GM19455 (cell line): ENCODE measurements around the gene EPHB1.

Experiments used
- ATAC-seq: cut with Tn5 transposase; IDR thresholded peaks from one replicate; pipeline ENCODE4 v1.9.1; 2021; ENCODE audit not compliant: unreplicated experiment

EPHB1 gene

DNA sequence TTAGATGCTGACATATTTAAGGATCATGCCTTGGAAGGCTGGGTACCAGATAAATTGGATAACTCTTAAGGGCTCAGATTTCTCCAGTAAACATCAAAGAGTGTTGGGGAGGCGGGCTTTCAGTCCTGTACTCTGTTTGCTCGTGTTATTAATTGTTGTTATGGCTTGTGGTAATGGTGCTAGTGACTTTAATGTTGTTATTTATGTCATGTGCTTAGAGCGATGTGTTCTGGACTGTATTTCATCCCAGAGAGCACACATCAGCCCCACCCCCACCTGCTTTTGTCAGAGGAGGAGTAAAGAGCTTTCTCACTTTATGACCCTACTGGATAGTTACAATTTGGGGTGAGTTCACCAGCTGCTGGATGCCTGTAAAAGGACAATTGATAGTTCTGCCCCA is 386.3 kb downstream of the EPHB1 start:
- ATAC-seq, result no peak

GRCh38 chr3:135182364-135182998 is 387.4 kb downstream of the EPHB1 start:
- ATAC-seq, result no peak

- ATAC-seq, result no peak
These were observed 395.6 kb downstream of the EPHB1 start for GRCh38 chr3:135190658-135191057.

DNA sequence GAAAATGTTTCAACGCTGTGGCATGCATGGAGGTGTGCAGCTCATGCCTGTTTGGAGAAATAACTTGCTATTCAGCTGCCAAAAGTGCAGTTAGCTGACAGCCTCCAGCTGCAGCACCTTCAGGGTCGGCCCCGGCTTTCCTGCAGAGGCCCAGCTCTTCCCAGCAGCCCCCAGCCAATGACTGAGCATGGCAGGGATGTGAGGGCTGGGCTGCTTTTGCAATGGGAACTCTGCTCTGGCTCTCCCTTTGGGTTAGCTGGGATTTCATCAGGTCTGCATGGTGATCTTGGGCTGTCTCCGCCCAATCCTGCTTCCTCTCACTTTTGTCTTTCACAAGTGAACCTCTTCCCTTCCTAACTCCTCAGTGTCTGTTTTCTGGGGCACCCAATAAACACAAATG is 396.6 kb downstream of the EPHB1 start:
- ATAC-seq, result no peak

GRCh38 chr3:135192929-135193328 is 397.9 kb downstream of the EPHB1 start:
- ATAC-seq, result no peak

DNA sequence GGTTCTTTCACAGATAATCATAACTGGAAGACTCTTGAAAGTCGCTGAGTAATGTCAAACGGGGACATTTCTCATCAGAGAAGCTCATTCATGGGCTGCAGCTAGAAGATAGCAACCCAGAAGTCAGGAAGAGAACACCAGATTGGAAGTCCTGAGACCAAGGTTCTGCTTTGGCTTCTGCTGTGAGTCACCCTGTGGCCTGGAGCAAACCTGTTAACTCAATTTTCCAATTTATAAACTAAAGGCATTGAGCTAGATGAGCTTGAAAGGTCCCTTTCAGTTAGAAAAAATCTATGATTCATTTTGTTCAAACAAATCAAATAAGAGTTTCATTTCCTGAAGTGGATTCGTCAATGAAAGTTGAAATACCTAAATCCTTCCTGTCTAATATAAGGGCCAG is 402.2 kb downstream of the EPHB1 start:
- no peak for ATAC-seq

DNA sequence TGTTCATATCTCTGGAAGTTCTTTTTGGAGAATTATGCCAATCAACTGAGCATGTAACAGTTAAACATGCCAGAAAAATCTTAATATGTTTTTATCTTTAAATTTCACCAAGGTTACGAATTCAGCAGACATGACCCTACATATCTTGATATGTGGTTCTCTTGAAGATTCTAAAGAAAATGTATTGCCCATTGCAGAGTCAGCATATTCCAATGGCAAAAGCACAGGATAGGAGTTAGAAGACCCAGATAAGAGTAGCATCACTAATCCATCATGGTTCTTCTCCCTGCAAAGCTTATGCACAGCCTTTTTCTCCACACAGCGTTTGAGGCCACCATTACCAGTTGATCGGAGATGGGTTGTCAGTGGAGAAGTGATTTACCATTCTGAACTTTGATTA is 402.8 kb downstream of the EPHB1 start:
- ATAC-seq, result no peak

DNA sequence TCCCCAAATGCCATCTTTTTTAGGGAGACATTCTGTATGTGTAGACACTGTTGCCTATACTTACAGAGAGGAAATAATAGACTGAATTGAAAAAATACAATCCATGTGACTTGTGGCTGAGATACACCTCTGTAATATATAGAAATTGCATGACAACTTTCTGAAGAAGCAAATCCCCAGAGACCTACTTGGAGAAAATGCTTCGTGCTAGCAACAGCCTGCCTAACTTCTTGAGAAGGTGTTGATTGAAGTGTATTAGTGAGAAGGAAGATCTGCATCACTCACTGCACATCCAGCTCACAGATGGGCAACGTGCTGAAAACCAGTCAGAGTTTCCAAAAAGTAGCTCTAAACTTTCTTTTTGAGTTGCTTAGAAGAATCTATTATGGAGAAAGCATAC is 404.1 kb downstream of the EPHB1 start:
- no peak for ATAC-seq

DNA sequence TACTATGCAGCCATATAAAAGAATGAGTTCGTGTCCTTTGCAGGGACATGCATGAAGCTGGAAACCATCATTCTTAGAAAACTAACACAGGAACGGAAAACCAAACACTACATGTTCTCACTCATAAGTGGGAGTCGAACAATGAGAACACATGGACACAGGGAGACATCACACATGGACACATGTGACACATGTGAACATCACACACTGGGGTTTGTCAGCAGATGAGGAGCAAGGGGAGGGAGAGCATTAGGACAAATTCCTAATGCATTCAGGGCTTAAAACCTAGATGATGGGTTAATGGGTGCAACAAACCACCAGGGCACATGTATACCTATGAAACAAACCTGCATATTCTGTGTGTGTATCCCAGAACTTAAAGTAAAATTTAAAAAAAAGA is 408.0 kb downstream of the EPHB1 start:
- ATAC-seq, result no peak

DNA sequence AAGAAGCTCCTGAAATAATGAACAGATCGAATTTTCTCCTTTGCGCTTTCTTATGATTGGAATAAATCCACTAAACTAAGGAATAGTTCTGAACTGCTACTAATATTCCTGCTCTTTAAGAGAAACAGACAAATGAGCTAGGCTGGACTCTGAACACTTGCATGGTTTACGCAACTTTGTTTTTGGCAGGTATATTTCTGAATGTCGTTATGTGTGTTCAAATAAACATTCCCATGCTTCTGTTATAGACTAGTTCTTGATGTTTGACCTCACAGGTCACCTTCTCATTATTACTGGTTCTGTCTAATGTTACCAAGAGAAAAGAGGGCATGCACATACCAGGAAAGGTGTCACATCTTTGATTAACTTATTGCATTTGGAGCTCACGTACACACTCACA is 418.2 kb downstream of the EPHB1 start:
- no peak for ATAC-seq

- ATAC-seq, result no peak
These were observed 418.8 kb downstream of the EPHB1 start for GRCh38 chr3:135213822-135214221.

- ATAC-seq, result no peak
These were observed 419.3 kb downstream of the EPHB1 start for GRCh38 chr3:135214400-135214799.

DNA sequence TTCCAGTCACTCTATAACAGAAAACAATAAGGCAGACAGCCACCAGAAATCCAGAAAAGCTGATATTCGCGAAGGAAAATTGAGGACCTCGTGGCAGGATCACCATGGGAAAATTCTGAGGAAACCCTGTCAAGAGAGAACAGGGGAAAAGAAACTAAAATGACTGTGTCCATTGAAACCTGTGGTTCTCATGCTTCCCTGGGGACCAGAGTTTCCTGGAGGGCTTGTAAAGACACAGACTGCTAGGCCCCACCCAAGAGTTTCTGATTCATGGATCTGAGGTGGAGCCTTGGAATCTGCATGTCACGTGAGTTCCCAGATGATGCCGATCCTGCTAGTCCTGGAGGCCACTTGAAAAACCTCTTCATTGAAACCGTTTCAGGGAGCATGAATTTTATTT is 420.5 kb downstream of the EPHB1 start:
- ATAC-seq, result no peak

DNA sequence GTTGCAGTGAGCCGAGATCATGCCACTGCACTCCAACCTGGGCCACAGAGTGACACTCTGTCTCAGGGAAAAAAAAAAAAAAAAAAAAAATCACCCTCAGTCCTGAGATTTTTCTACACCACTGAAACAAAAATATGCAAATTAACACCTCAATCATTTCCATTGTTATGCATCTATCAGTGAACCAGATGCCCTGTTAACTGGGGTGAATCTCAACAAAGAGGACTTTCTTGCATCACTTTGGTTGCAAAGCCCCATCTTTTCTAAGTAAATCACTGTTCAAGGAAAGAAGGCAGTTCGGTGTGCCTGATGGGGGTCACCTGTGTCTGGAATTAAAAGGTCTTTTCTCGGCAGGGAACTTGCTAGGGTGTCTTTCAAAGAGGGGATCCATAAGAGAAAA is 421.6 kb downstream of the EPHB1 start:
- ATAC-seq, result no peak

DNA sequence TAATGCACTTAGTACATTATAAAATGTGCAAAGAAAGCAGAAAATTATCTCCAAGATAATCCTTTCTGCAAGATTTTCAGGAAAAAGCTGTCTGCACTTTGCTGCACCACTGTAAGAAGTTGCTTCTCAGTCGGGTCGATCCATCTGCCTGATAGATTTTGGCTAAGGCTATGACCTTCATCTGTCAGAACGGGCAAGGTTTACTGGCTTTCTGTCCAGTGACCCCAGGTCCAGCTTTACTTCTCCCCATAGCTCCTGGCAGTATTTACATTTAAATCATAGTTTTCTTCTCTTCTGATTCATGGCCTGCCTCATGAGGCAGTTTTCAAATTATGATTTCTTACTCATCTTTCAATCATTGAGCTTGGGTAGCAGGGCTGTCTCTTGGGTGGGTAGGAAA is 422.7 kb downstream of the EPHB1 start:
- no peak for ATAC-seq

DNA sequence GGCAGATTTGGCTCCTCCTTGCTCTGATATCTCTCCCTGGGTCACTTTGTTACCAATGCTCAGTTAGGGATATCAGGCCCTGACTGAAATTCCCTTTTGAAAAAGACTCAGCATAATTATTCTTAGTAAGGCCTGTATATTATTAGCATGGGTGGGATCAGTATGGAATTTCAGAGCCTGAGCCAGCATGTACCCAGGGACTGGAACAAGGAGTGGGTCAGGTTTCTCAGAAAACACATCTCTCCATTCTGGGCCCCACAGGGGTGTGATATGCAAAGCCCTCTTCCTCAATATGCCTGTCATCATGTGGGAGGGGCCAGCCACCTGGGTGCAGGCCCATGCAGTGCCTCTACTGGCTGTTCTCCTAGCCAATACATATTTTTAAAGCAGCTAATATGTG is 423.2 kb downstream of the EPHB1 start:
- ATAC-seq, result no peak

DNA sequence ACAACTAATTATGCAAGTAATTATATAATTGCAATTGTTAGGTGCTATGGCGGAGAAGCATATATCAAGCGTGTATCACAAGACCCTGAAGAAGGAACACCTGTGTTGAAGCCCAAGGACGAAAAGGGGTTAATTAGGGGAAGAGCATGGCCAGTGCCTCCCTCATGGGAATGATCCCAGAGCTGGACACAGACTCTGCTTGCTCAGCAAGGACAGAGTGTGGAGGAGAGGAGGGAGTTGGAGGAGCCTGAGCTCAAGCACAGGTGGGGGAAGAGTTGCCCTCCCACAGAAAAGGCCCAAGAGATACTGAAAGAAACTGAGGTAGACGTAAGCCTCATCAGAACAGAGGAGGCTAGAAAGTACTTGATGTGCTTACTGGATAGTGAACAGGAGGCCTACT is 423.7 kb downstream of the EPHB1 start:
- no peak for ATAC-seq

- ATAC-seq, result no peak
These were observed 429.8 kb downstream of the EPHB1 start for GRCh38 chr3:135224815-135225362.

- no peak for ATAC-seq
These were observed 431.0 kb downstream of the EPHB1 start for GRCh38 chr3:135226057-135226456.

DNA sequence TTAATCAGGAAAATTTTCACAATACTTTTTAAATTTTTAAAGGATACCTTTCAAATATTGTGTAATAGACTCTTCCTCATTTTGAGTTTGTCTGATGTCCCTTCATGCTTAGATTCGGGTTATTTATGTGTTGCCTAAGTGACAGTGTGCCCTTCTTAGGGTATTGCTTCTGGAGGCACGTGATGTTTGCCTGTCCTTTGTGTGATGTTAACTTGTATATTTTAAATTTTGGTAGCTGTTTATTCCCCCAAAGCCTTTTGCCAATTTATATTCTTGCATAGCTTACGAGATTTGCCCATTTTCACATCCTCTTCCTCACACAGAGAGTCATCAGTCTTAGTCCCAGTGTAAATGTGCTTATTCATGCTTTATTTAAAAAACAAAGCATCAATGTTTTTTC is 433.1 kb downstream of the EPHB1 start:
- ATAC-seq, result no peak

GRCh38 chr3:135229018-135229495 is 434.0 kb downstream of the EPHB1 start:
- no peak for ATAC-seq

- ATAC-seq, result no peak
These were observed 436.7 kb downstream of the EPHB1 start for GRCh38 chr3:135231737-135232136.

DNA sequence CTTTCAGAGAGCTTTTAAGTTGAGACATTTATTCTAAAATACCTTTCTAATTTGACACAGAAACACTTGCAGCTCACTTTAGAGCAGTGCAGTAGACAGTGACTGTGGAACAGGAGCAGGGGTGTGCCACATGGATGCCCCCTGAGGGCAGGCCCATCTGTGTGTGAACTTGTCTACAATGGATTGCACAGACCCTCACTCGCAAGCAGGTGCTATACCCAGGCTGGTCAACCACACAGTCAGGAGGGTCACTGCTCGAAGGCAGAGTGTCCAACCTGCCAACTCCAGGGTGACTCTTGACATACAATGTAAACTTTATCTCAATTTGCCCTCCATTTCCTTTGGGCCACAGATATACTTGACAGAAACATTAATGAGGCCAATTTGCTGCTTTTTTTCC is 437.2 kb downstream of the EPHB1 start:
- ATAC-seq, result no peak
